ENCODE data around the gene PI4KA. TPM values are rescaled to one million over a fixed set of nuclear protein-coding genes. Genes with fewer than 3 reads are reported as not detected.

PI4KA gene
- total RNA-seq, 2 experiments from 2014 or later = 46.9 to 95.7 TPM

DNA sequence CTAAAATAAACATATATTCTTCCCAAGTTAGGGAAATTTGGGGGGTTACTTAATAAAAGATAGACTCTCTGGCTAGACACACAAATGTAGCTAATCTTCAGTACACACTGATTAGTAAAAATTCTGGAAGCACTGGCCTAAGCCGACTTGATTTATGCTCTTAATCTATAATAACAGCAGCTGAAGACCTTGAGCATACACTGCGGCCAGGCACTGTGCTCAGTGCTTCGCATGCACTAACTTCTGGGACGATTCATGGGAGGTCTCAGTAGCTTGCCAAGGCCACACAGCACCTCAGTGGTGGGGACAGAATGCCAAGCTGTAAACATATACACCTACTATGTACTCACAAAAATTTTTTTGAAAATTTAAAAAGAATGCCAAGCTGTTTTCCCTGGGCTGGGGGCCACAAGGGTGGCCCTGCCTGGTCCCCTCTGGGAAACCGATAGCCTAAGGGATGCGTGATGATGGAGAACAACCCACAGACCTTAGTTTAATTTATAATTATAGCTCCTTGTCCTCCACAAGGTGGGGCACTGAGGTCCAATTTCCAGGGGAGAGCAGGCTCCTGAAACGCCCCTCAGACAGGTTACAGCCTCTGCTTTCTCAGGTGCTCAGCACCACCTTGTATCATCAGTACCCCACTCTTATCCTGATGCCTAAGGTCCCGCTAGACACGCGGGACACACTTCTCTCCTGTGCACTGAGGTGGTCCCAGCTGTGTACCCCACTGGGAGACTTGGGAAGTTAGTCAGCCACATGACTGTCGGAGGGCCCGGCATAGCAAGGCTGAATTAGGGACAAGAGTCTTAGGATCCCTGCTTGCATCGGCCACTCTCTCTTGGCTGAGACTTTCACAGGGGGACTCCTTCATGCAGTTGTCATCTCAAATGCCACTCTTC is 64.6 kb downstream of the PI4KA start:
- no peak overlapping the region for H2AFZ ChIP-seq (ENCODE audit: low read length)
- intact Hi-C loops (cut with micrococcal nuclease; ENCODE audit: unreplicated experiment) = no loop called here
- H4K20me1 ChIP-seq (ENCODE audit: insufficient read depth, low read length) = no peaks in the 10 kb centered on the region
- no peak overlapping the region for H3K4me3 ChIP-seq (ENCODE audit: low read depth, low read length, poor library complexity, severe bottlenecking)
- no peak for TF ChIP-seq EZH2phosphoT487 (IDR thresholded peaks at IDR 0.05; ENCODE audit: borderline replicate concordance, low read depth, low read length)
- TF ChIP-seq, protein P1, sequence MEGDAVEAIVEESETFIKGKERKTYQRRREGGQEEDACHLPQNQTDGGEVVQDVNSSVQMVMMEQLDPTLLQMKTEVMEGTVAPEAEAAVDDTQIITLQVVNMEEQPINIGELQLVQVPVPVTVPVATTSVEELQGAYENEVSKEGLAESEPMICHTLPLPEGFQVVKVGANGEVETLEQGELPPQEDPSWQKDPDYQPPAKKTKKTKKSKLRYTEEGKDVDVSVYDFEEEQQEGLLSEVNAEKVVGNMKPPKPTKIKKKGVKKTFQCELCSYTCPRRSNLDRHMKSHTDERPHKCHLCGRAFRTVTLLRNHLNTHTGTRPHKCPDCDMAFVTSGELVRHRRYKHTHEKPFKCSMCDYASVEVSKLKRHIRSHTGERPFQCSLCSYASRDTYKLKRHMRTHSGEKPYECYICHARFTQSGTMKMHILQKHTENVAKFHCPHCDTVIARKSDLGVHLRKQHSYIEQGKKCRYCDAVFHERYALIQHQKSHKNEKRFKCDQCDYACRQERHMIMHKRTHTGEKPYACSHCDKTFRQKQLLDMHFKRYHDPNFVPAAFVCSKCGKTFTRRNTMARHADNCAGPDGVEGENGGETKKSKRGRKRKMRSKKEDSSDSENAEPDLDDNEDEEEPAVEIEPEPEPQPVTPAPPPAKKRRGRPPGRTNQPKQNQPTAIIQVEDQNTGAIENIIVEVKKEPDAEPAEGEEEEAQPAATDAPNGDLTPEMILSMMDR (conservative IDR thresholded peaks at IDR 0.05; ENCODE audit: low read length) = no peak
- H3K36me3 ChIP-seq (ENCODE audit: insufficient read depth, low read length) = peaks cover 59% of the 10 kb centered on the region
- CTCF ChIA-PET (ENCODE audit: unreplicated experiment) = no interaction called here
- H3K4me1 ChIP-seq (ENCODE audit: insufficient read depth, low read length, poor library complexity, severe bottlenecking) = no peaks in the 10 kb centered on the region
- H3K27ac ChIP-seq (ENCODE audit: low read depth, low read length, poor library complexity, severe bottlenecking) = no peak overlapping the region
- no peak overlapping the region for H3K4me2 ChIP-seq (ENCODE audit: low read length)
- no peaks in the 10 kb centered on the region for H3K79me2 ChIP-seq (ENCODE audit: insufficient read depth, low read depth, low read length)
- no peaks in the 10 kb centered on the region for H3K9me3 ChIP-seq (ENCODE audit: low read length)
- POLR2A ChIA-PET = no interaction called here
- BruUV-seq (replicated peaks) = no TSS peak
- DNase-seq (ENCODE audit: low spot score) = no peak
- H3K9me2 ChIP-seq (ENCODE audit: insufficient read depth, low read length) = no peaks in the 10 kb centered on the region

DNA sequence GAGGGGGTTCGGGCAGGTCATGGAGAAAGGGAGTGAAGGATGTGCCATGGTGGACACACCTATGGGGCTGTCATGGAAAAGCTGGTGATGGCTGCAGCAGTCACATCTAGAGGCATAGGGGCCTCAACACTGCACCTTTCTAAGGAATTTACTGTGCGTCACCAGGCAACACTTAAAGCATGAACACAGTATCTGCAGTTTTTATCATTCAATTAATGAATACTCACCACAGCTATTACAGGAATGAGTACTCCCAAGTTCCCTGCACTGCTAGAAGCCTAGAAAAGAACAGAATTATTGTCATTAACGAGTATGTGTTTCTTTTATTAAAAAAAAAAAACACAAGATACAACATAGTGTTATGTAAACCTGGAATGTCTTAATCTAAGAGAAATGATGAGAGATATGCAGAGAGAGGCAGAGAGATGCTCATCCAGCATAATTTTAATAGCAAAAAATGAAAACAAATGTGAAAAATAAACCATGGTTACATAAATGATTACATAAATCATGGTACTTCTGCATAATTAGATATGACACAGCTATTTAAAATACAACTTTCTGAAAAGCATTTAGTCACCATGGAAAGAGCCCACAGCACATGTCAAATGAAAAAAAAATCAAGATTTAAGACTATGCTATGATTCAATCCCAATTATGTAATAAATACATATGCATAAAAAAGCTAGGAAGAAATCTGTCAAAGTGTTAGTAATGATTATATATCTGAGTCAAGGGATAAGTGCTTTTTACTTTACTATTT is 65.5 kb downstream of the PI4KA start:
- no peak for DNase-seq (ENCODE audit: low spot score)
- intact Hi-C loops (cut with micrococcal nuclease; ENCODE audit: unreplicated experiment) = no loop called here
- BruUV-seq (replicated peaks) = no TSS peak
- H3K4me1 ChIP-seq (ENCODE audit: insufficient read depth, low read length, poor library complexity, severe bottlenecking) = no peaks in the 10 kb centered on the region
- H3K9me3 ChIP-seq (ENCODE audit: low read length) = no peaks in the 10 kb centered on the region
- H3K27ac ChIP-seq (ENCODE audit: low read depth, low read length, poor library complexity, severe bottlenecking) = no peak overlapping the region
- no peaks in the 10 kb centered on the region for H3K9me2 ChIP-seq (ENCODE audit: insufficient read depth, low read length)
- no peak overlapping the region for H3K4me2 ChIP-seq (ENCODE audit: low read length)
- peaks cover 59% of the 10 kb centered on the region for H3K36me3 ChIP-seq (ENCODE audit: insufficient read depth, low read length)
- TF ChIP-seq, protein P1 (conservative IDR thresholded peaks at IDR 0.05; ENCODE audit: low read length) = no peak
- no peak for TF ChIP-seq EZH2phosphoT487 (IDR thresholded peaks at IDR 0.05; ENCODE audit: borderline replicate concordance, low read depth, low read length)
- H2AFZ ChIP-seq (ENCODE audit: low read length) = no peak overlapping the region
- CTCF ChIA-PET (ENCODE audit: unreplicated experiment) = no interaction called here
- no peaks in the 10 kb centered on the region for H3K79me2 ChIP-seq (ENCODE audit: insufficient read depth, low read depth, low read length)
- no peaks in the 10 kb centered on the region for H4K20me1 ChIP-seq (ENCODE audit: insufficient read depth, low read length)
- POLR2A ChIA-PET = interaction anchor here (0.5 kb wide), 1 partner anchor 299 kb away, joined by 4 read pairs; no protein-coding TSS in a partner anchor
- H3K4me3 ChIP-seq (ENCODE audit: low read depth, low read length, poor library complexity, severe bottlenecking) = no peak overlapping the region

All from OCI-LY7 (cell line).